Activated naive CD8-positive, alpha-beta T cell treated with anti-CD3 and anti-CD28 coated beads for 36 hours (primary cell): ENCODE results near the gene VSIG10L. TPM values are rescaled to one million over a fixed set of nuclear protein-coding genes. Genes with fewer than 3 reads are reported as not detected.

ENCODE experiments used
- DNase-seq: peaks from one replicate; pipeline ENCODE4 v3.0.0; 2021
- H3K27ac Mint-ChIP-seq: one replicate; pipeline ENCODE4 v1.8.0; 2022; ENCODE audit warnings: mild to moderate bottlenecking, moderate library complexity, mixed read lengths
- H3K27me3 Mint-ChIP-seq: one replicate; pipeline ENCODE4 v1.8.0; 2022; ENCODE audit warnings: mild to moderate bottlenecking, mixed read lengths
- H3K36me3 Mint-ChIP-seq: one replicate; pipeline ENCODE4 v1.8.0; 2021; ENCODE audit warnings: mild to moderate bottlenecking, mixed read lengths
- H3K4me1 Mint-ChIP-seq: one replicate; pipeline ENCODE4 v1.8.0; 2021; ENCODE audit warnings: mixed read lengths
- H3K4me3 Mint-ChIP-seq: one replicate; pipeline ENCODE4 v1.8.0; 2022; ENCODE audit warnings: mild to moderate bottlenecking, moderate library complexity, mixed read lengths
- H3K9me3 Mint-ChIP-seq: one replicate; pipeline ENCODE4 v1.8.0; 2022; ENCODE audit warnings: mixed read lengths
- total RNA-seq, 2 experiments: library from RNA; stranded (reverse); gene quantifications; one replicate each; pipeline ENCODE4 v1.2.3, GENCODE V29; 2021

VSIG10L gene
- total RNA-seq, 2 experiments from 2014 or later, result 1.3 to 1.6 TPM

DNA sequence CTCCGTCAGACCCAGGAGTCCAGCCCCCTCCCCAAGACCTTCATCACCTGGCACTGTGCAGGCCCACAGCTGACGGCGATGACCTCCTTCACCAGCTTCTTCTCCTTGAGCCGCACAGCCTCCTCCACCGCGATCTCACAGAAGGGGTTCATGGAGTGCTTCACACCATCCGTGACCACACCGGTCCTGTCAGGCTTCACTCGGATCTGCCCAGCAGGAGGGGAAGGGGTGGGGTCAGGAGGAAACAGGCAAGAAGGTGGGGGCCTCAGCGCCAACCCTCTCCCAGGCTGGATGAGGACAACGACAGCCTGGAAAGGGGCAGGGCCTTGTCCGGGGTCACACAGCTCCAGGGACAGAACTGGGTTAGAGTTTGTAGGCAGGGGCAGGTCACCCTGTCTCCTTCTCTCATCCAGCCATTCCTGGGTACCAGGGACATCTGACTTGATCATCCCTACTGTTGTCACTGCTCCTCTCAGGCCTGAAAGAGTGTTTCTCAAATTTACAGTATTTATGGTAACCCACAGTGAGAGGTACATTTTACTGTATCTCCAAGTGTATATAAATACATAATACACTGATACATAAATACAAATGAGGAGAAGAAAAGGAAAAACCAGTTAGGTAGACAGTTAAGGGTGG, 12.3 kb upstream of the VSIG10L start:
- no peak for DNase-seq
- no peak overlapping the region for H3K4me3 Mint-ChIP-seq
- peaks cover 20% of the 10 kb centered on the region for H3K4me1 Mint-ChIP-seq
- H3K27me3 Mint-ChIP-seq, result no peaks in the 10 kb centered on the region
- no peak overlapping the region for H3K27ac Mint-ChIP-seq
- no peaks in the 10 kb centered on the region for H3K9me3 Mint-ChIP-seq
- H3K36me3 Mint-ChIP-seq, result peaks cover 22% of the 10 kb centered on the region

DNA sequence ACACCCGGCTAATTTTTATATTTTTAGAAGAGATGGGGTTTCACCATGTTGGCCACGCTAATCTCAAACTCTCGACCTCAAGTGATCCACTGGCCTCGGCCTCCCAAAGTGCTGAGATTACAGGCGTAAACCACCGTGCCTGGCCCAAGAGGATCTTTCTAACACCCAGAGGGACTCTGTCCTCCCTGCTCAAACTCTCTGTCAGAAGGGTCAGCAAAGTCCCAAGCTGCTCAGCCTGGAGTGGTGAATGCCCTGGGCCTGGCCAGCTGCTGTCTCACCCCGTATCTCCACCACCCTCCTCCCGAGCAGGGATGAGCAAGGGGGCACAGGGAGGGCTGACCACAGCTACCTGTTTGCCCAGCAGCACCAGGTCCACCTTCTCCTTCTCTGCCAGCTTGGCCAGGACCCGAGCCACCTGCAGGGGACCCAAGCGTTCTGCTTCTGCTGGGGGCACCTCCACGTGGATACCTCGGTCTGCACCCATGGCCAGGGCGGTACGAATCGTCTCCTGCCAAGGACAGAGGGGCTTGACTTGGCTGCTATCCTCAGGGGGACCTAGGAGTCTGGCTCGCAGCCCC, 10.9 kb upstream of the VSIG10L start:
- no peak for DNase-seq
- Mint-ChIP-seq H3K36me3 (peaks cover 20% of the 10 kb centered on the region), H3K27me3 (no peaks in the 10 kb centered on the region), H3K27ac (no peak overlapping the region), H3K9me3 (no peaks in the 10 kb centered on the region), H3K4me3 (no peak overlapping the region), H3K4me1 (peaks cover 18% of the 10 kb centered on the region)

DNA sequence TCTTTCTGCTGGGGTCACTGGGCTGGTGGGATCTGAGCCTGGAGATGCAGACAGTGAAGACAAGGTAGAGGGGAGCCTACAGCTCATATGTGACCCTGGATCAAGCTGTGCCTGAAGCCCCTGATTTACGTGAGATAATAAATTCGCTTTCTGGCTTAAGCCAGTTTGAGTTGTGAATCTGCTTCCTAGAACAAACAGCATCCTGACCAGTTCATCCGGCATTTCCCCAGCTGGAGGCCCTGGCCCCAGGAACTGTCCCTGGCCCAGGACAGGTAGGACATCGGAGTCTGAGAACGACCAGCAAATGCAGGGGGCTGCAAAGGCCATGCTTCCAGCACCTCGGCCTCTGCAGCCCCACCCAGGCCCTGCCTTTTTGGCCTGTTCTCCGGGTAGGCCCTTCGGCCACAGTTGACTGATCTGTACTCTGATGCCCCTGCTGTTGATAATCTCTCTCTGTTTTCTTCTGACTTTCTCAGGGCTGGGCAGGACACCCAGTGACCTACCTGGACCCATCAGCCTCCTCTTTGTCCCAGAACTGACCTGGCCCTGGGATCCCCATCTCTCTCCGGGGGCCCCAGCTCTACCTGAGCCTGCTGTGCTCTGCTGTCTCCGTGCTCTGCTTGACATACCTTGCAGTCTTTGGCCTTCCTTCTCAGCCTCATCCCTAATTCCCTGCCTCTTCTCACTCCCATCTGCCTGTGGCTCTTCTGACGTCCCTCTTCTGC, 9.5 kb upstream of the VSIG10L start:
- Mint-ChIP-seq H3K4me3 (no peak overlapping the region), H3K27ac (peak overlapping the region; percentile 3), H3K27me3 (no peaks in the 10 kb centered on the region), H3K4me1 (peaks cover 15% of the 10 kb centered on the region), H3K36me3 (peaks cover 19% of the 10 kb centered on the region), H3K9me3 (no peaks in the 10 kb centered on the region)
- DNase-seq, result no peak

DNA sequence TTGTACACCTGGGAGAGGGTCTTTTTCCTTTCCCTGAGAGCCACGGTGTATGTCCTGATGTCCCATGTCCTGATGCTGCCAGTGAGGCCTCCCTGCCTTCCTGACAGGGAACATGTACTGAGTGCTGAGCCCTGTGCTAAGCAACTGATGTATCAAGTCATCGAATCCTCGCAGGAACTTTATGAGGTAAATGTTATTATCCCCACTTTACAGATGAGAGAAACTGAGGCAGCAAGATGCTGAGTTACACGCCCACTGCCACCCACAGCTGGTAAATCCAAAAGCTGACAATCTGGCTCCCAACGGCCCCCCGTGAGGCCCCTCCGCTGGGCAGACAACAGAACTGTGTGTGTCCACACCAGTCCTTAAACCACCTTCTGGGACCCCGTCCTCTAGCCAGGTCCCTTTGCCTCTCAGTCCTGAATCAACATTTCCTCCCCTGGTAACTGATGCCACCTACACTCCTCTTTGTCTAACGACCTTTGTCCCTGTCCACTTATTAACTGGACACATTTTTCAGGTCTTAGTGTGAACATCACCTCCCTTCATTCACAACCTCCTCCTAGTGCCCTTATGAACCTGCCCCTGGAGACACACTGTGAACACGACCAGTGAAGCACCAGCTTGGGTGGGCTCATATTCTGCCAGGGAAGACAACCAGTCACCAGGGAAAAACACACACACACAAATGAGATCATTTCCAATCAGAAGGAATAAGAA, 5.4 kb upstream of the VSIG10L start:
- no peak overlapping the region for H3K4me3 Mint-ChIP-seq
- no peaks in the 10 kb centered on the region for H3K4me1 Mint-ChIP-seq
- peak overlapping the region; percentile 12 for H3K27ac Mint-ChIP-seq
- no peak for DNase-seq
- H3K9me3 Mint-ChIP-seq, result no peaks in the 10 kb centered on the region
- H3K36me3 Mint-ChIP-seq, result peaks cover 11% of the 10 kb centered on the region
- no peaks in the 10 kb centered on the region for H3K27me3 Mint-ChIP-seq

DNA sequence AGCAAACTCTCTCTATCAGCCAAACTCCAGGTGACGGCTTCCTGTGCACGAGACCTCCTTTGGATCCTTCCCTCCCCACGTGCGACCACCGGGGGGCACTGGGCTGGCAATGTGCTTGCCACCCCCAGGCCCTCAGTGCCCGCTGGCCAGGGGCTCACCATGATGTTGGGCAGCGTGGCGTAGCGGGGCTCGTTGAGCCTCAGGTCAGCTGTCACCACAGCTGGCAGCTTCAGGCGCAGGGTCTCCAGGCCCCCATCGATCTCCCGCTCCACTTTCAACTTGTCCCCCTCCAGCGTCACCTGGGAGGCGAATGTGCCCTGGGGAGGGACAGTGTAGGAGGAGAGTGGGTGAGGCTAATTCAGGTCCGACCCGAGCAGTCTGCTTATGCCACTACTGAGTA, 4.8 kb upstream of the VSIG10L start:
- no peak overlapping the region for H3K4me3 Mint-ChIP-seq
- no peaks in the 10 kb centered on the region for H3K27me3 Mint-ChIP-seq
- H3K27ac Mint-ChIP-seq, result no peak overlapping the region
- DNase-seq, result no peak
- no peaks in the 10 kb centered on the region for H3K4me1 Mint-ChIP-seq
- H3K9me3 Mint-ChIP-seq, result no peaks in the 10 kb centered on the region
- H3K36me3 Mint-ChIP-seq, result peaks cover 7% of the 10 kb centered on the region

DNA sequence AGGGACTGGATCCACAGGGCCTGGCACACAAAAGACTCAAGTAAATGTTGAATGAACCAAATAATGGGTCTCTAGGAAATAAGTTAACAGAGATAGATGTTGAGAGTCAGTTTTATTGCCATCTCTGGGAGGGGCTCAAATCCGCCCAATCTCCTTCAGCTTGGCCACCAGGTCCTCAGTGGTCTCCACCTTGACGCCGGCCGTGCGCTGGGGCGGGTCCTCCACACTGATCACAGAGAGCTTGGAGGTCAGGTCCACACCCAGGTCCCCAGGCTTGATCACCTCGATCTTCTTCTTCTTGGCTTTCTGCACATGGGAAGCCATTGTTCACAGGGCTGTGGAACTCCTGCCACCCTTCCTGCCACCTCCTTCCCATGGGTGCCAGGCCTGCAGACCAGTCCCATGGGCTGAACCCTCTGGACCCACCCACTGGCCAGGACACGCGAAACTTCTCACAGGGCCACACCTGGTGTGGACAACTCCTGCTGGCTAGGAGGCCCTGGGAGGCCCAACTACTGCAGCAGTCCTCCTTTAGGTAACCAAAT, 3.2 kb upstream of the VSIG10L start:
- peaks cover 3% of the 10 kb centered on the region for H3K36me3 Mint-ChIP-seq
- no peak overlapping the region for H3K4me3 Mint-ChIP-seq
- no peak for DNase-seq
- no peaks in the 10 kb centered on the region for H3K9me3 Mint-ChIP-seq
- peaks cover 5% of the 10 kb centered on the region for H3K27me3 Mint-ChIP-seq
- H3K4me1 Mint-ChIP-seq, result no peaks in the 10 kb centered on the region
- H3K27ac Mint-ChIP-seq, result no peak overlapping the region

DNA sequence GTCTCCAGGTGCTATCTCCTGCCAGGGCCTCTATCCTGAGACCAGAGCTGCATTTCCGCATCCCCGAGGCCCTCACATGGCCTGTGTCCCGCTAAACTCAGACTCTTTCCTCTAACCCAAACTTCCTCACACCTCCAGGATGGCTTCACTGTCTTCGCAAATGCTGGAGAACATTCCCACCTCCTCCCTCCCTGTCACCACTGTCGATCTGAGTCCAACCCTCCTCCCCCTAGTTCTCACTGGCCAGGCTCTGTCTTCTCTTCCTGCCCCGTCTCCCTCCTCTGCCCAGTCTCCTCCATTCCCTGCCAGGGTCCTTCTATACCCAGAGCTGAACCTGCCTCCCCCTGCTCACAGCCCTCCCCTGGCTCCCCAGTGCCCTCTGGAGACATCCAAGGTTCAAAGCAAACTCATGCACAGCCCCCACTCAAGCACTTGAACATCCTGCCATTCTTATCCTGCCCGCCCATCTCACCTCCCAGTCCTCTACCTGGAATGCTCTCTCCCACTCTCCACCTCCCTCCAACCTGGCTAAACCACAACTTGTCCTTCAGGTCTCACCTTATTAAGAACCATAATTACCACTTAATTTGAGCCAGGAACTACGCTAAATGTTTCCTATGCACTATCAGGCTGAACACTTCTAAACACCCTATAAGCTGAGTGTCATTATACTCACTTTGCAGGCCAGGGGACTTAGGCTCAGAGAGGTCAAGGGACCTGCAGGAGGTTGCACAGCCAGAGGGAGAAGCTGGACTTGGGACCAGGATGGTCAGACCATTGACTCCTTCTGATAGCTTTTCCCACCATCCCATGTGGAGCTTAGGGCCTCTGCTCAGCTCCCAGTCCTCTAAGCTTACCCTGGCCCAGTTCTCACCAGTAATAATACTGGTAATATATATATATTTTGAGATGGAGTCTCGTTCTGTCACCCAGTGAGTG, 961 bp upstream of the VSIG10L start:
- peaks cover 5% of the 10 kb centered on the region for H3K27me3 Mint-ChIP-seq
- H3K36me3 Mint-ChIP-seq, result peaks cover 3% of the 10 kb centered on the region
- H3K9me3 Mint-ChIP-seq, result no peaks in the 10 kb centered on the region
- no peak overlapping the region for H3K4me3 Mint-ChIP-seq
- DNase-seq, result no peak
- peaks cover 9% of the 10 kb centered on the region for H3K4me1 Mint-ChIP-seq
- H3K27ac Mint-ChIP-seq, result no peak overlapping the region

DNA sequence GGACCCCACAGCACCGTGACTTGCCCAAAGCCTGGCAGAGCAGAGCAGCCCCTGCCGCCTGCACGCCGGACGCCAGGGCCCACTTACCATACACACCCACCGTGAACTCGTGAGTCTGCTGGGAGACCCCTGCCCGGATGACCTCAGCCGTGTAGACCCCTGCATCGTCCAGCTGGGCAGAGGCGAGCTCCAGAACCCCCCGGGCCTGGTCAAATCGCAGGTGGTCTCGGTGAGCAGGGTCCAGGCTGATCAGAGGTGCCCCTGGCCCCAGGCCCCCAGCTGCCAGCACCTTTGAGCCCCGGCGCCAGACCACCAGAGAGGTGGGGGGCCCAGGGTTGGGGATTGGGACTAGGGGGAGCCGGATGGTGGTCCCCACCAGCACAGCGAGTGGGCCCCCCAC, 873 bp downstream of the VSIG10L start:
- H3K27ac Mint-ChIP-seq, result no peak overlapping the region
- no peak for DNase-seq
- H3K36me3 Mint-ChIP-seq, result no peaks in the 10 kb centered on the region
- H3K27me3 Mint-ChIP-seq, result peaks cover 9% of the 10 kb centered on the region
- no peaks in the 10 kb centered on the region for H3K9me3 Mint-ChIP-seq
- H3K4me3 Mint-ChIP-seq, result peak overlapping the region; percentile 22
- H3K4me1 Mint-ChIP-seq, result peaks cover 9% of the 10 kb centered on the region

DNA sequence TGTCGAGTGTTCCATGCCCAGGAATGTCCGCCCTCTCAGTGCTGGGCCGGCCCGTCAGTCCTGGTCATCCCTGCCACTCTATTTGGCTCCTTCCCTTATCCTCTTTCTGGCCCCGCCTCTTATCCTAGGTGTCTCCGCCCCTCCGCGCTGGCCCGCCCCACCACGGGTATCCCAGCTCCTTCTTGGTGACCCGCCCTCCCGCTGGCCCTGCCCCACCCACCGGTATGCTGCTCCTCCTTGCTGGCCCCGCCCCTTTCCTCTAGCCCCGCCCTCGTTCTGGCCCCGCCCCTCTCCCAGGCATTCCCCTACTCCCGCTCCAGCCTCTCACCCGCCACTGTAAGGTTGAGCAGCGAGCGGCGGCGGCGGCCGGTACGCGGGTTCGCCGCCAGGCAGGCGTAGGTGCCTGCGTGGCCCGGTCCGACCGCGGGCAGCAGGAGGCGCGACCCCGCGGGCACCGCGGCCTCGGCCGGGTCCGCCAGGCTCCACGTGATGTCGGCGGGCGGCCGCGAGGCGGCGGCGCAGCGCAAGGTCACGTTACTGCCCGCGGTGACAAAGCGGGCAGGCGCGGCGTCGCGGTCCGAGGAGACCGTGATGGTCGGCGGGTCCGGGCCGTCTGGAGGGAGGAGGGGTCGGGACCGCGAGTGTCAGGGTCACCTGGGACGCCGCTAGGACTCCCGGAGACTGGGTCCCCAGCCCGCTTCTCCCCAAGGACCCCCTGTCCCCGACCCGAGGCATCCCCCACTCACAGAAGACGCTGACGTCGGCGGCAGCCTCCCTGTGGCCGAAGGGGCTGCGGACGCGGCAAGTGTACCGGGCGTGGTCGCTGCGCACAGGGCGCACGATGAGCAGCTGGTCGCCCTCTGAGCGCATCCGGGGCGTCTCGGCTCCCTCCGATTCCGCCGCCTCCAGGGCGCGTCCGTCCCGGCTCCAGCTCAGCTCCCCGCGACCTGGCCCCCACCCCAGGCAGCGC, 2.0 kb downstream of the VSIG10L start:
- Mint-ChIP-seq H3K27me3 (peaks cover 9% of the 10 kb centered on the region), H3K4me1 (peaks cover 9% of the 10 kb centered on the region), H3K9me3 (no peaks in the 10 kb centered on the region), H3K4me3 (peak overlapping the region; percentile 85), H3K27ac (peak overlapping the region; percentile 52), H3K36me3 (no peaks in the 10 kb centered on the region)
- peak; percentile 91 for DNase-seq

DNA sequence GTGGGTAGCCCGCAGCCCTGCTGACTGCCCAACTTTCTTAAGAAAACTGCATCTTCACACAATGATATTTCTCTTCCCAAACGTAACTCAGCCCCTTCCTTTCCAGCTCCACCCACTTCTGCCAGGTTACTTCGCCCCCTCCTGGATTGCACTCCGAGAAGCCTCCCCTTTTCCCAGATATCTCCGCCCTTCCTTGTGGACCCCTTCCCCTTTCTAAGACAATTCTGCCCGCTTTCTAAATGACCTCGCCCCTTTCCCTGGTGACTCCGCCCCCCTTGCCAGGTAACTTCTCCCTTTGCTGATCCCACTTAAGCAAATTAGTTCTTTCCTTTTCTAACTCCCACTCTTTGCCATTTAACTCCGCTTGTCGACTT, 2.6 kb downstream of the VSIG10L start:
- no peaks in the 10 kb centered on the region for H3K9me3 Mint-ChIP-seq
- H3K36me3 Mint-ChIP-seq, result no peaks in the 10 kb centered on the region
- peaks cover 9% of the 10 kb centered on the region for H3K4me1 Mint-ChIP-seq

DNA sequence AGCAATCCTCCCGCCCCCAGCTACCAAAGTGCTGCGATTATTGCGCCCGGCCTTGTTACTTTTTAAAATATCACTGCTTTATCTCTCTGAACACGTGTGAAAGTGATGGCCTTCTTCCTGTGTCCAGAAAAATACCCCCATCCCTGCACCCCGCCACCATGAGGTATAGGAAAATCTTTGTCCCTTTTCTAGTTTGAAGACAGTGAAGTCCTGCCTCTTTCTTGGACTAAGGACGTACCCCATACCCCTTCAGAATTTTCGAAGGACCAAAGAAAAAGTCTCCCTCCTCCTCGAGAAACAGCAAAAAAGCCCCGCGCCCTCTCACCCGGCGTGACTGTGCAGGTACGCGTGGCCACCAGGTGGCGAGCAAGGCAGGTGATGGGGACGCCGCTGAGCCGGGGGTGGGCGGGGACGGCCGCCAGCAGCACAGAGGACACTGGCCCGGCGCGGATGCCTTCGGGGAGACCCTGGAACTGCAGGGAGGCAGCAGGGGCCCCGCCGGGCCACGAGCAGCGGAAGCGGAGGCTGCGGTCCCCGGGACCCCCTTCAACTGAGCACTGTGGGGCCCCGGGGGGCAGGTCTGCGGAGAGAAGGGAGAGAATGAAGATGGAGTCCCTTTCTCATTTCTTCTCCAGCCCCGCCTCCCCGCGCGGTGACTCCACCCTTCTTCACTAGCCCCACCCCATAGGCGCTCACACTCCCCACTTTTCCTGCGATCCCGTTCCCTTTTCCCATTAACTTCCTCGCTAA, 3.2 kb downstream of the VSIG10L start:
- peak; percentile 89 for DNase-seq
- Mint-ChIP-seq H3K27ac (peak overlapping the region; percentile 71), H3K9me3 (no peaks in the 10 kb centered on the region), H3K27me3 (peaks cover 9% of the 10 kb centered on the region), H3K4me3 (peak overlapping the region; percentile 85), H3K36me3 (no peaks in the 10 kb centered on the region), H3K4me1 (peaks cover 9% of the 10 kb centered on the region)

More for the DNA sequence above, 2.6 kb downstream of the VSIG10L start:
- H3K27ac Mint-ChIP-seq, result peak overlapping the region; percentile 52
- H3K4me3 Mint-ChIP-seq, result peak overlapping the region; percentile 85
- H3K27me3 Mint-ChIP-seq, result peaks cover 9% of the 10 kb centered on the region
- no peak for DNase-seq

DNA sequence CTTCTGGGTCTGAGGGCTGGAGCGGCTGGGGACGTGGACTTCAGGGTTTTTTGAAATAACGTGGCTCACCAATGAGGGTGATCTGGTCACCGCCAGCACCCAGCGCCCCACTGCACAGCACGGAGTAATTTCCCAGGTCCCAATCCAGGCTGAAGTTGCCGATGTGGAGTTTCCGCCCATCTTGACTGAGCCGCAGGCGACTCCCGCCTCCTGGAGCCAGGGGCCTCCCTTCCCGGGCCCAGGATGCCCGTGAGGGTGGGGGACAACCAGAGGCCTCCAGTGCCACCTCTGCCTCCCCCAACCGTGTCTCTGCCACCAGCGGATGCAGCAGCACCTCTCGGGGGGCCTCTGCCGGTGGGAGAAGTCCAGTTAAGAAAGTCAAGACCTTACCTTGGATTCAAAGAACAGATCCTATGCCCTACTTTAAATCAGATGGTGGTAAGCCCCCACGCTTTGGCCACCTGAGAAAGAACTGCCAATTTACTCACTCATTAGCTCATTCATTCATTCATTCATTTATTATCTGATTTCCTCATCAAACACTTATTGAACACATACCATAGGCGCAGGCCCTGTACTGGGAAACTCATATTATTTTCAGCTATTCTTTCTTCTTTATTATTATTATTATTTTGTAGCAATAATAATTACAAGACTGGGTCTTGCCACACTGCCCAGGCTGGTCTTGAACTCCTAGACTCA, 3.9 kb downstream of the VSIG10L start:
- Mint-ChIP-seq H3K4me3 (peak overlapping the region; percentile 85), H3K9me3 (no peaks in the 10 kb centered on the region), H3K27ac (peak overlapping the region; percentile 71), H3K4me1 (peaks cover 9% of the 10 kb centered on the region), H3K27me3 (peaks cover 9% of the 10 kb centered on the region), H3K36me3 (no peaks in the 10 kb centered on the region)
- DNase-seq, result no peak
